Calu3 (cell line): Measurements from ENCODE around the gene QRICH2. TPM values are rescaled to one million over a fixed set of nuclear protein-coding genes. Genes with fewer than 3 reads are reported as not detected.
"Not testable (repeated sequence)": the region's sequence is repeated elsewhere in the genome, so short reads cannot be mapped to it uniquely, and the experiment has no call there.

Experiments
- BruUV-seq: library from RNA; stranded (reverse); fragments of 400-500 nt; replicated peaks from 2 replicates; lab custom pipeline; 2021; lab: Mats Ljungman, UMichigan
- CTCF ChIA-PET: fragments of 300-600 bp; sonication (Branson Sonifier 250); formaldehyde crosslinking; loops from one replicate; lab custom pipeline; 2022; ENCODE audit warnings: antibody characterized with exemption; lab: Charles Lee
- DNase-seq: peaks from one replicate; pipeline ENCODE4 v3.0.0; 2022
- H3K27ac Mint-ChIP-seq: one replicate; pipeline ENCODE4 v1.8.0; 2022; ENCODE audit warnings: mixed read lengths; ENCODE audit not compliant: unreplicated experiment
- H3K27me3 Mint-ChIP-seq: one replicate; pipeline ENCODE4 v1.8.0; 2022; ENCODE audit warnings: mixed read lengths; ENCODE audit not compliant: unreplicated experiment
- H3K36me3 Mint-ChIP-seq: one replicate; pipeline ENCODE4 v1.8.0; 2022; ENCODE audit warnings: mild to moderate bottlenecking, moderate library complexity, mixed read lengths; ENCODE audit not compliant: insufficient read depth, unreplicated experiment
- H3K4me1 Mint-ChIP-seq: one replicate; pipeline ENCODE4 v1.8.0; 2022; ENCODE audit warnings: mild to moderate bottlenecking, low read depth, mixed read lengths; ENCODE audit not compliant: unreplicated experiment
- H3K4me3 Mint-ChIP-seq: one replicate; pipeline ENCODE4 v1.8.0; 2022; ENCODE audit warnings: mild to moderate bottlenecking, low read depth, moderate library complexity, mixed read lengths; ENCODE audit not compliant: unreplicated experiment
- H3K9me3 Mint-ChIP-seq: one replicate; pipeline ENCODE4 v1.8.0; 2022; ENCODE audit warnings: low read depth, mixed read lengths; ENCODE audit not compliant: unreplicated experiment
- intact Hi-C: fragments of 100-400 bp; cut with micrococcal nuclease; formaldehyde crosslinking; loops from one replicate; pipeline ENCODE4 v1.10.0; 2022; ENCODE audit not compliant: unreplicated experiment
- total RNA-seq: library from RNA; stranded (reverse); gene quantifications from 2 replicates; pipeline ENCODE4 v1.2.3, GENCODE V29; 2022
- TF ChIP-seq, protein P1 (sequence below): fragments of 200-600 bp; IDR thresholded peaks from one replicate; pipeline ENCODE4 v1.8.0; 2022; ENCODE audit warnings: antibody characterized with exemption; ENCODE audit not compliant: unreplicated experiment

The QRICH2 gene
- total RNA-seq, 1 experiment from 2014 or later, result 3.0 TPM

DNA sequence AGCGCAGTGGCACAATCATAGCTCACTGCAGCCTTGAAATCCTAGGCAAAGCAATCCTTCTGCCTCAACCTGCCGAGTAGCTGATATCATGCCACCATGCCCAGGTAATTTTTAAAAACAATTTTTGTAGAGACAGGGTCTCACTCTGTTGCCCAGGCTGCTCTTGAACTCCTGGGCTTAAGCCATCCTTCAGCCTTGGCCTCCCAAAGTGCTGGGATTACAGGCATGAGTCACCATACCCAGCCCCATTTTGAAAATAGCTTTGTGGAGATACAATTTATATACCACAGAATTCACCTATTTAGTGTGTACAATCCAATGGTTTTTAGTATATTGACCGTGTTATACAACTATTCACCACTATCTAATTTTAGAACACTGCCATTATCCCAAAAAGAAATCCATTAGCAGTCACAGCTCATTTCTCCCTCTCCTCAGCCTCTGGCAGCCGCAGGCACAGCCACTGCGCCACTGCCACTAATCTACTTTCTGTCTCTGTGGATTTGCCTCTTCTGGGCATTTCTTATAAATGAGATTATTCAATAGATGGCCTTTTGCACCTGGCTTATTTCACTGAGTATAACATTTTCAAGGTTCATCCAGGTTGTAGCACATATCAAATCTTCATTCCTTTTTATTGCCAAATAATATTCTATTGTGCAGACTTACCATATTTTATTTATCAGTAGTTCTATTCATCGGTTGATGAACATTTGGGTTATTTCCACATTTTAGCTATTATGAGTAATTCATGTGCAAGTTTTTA, 74.3 kb downstream of the QRICH2 start:
- no peak for DNase-seq

GRCh38 chr17:76232342-76232741, 75.7 kb downstream of the QRICH2 start:
- TF ChIP-seq, protein P1, sequence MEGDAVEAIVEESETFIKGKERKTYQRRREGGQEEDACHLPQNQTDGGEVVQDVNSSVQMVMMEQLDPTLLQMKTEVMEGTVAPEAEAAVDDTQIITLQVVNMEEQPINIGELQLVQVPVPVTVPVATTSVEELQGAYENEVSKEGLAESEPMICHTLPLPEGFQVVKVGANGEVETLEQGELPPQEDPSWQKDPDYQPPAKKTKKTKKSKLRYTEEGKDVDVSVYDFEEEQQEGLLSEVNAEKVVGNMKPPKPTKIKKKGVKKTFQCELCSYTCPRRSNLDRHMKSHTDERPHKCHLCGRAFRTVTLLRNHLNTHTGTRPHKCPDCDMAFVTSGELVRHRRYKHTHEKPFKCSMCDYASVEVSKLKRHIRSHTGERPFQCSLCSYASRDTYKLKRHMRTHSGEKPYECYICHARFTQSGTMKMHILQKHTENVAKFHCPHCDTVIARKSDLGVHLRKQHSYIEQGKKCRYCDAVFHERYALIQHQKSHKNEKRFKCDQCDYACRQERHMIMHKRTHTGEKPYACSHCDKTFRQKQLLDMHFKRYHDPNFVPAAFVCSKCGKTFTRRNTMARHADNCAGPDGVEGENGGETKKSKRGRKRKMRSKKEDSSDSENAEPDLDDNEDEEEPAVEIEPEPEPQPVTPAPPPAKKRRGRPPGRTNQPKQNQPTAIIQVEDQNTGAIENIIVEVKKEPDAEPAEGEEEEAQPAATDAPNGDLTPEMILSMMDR, result no peak
- no peaks in the 10 kb centered on the region for H3K36me3 Mint-ChIP-seq
- H3K4me3 Mint-ChIP-seq, result no peak overlapping the region
- H3K27ac Mint-ChIP-seq, result no peak overlapping the region
- no peaks in the 10 kb centered on the region for H3K9me3 Mint-ChIP-seq
- intact Hi-C loops, result no loop called here
- BruUV-seq, result no TSS peak
- peaks cover 18% of the 10 kb centered on the region for H3K4me1 Mint-ChIP-seq
- no peak for DNase-seq
- no peaks in the 10 kb centered on the region for H3K27me3 Mint-ChIP-seq
- CTCF ChIA-PET, result no interaction called here

More for the DNA sequence above, 74.3 kb downstream of the QRICH2 start:
- no peaks in the 10 kb centered on the region for H3K27me3 Mint-ChIP-seq
- H3K9me3 Mint-ChIP-seq, result no peaks in the 10 kb centered on the region
- TF ChIP-seq, protein P1, result no peak
- H3K4me3 Mint-ChIP-seq, result no peak overlapping the region
- CTCF ChIA-PET, result interaction anchor here (1.1 kb wide), 1 partner anchor 25 kb away, joined by 4 read pairs; no protein-coding TSS in a partner anchor
- H3K36me3 Mint-ChIP-seq, result no peaks in the 10 kb centered on the region
- no TSS peak for BruUV-seq
- H3K27ac Mint-ChIP-seq, result no peak overlapping the region
- intact Hi-C loops, result no loop called here
- H3K4me1 Mint-ChIP-seq, result peaks cover 14% of the 10 kb centered on the region

DNA sequence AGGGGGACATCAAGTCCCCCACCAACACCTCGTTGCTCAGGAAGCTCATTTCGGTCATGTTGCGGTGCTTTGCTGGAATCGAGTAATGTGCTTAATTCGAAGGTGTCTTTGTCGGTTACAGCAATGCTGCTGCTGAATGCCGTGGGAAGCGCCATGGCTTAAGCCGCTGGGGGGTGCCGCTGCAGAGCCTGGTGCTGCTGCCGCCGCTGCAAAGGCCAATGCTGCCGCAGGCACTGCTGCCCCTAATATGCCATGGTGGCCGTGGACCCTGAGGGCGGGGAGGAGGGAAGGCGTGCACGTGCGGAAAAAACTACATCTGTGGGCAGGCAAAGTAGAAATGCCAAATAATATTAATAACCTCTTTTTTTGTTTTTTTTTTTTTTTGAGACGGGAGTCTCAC, 81.3 kb downstream of the QRICH2 start:
- peaks cover 16% of the 10 kb centered on the region for H3K4me1 Mint-ChIP-seq
- BruUV-seq, H3K9me3 Mint-ChIP-seq, DNase-seq, H3K27ac Mint-ChIP-seq, H3K27me3 Mint-ChIP-seq, intact Hi-C loops, H3K4me3 Mint-ChIP-seq, H3K36me3 Mint-ChIP-seq, CTCF ChIA-PET: not testable (repeated sequence)

- DNase-seq, H3K27me3 Mint-ChIP-seq, intact Hi-C loops, BruUV-seq, H3K36me3 Mint-ChIP-seq, H3K9me3 Mint-ChIP-seq, H3K27ac Mint-ChIP-seq, H3K4me3 Mint-ChIP-seq: not testable (repeated sequence)
- CTCF ChIA-PET, result interaction anchor here (0.7 kb wide), 2 partner anchors 16 to 70 kb away, joined by 4 to 9 read pairs; no protein-coding TSS in a partner anchor
- peaks cover 26% of the 10 kb centered on the region for H3K4me1 Mint-ChIP-seq
These were observed 82.5 kb downstream of the QRICH2 start for GRCh38 chr17:76225373-76226086.

Other genes with a start within 250 kb of the QRICH2 start
- gene SRP68, start 235.8 kb downstream of the QRICH2 start, total RNA-seq, result 80.7 and 84.5 TPM in 2 replicates
- 0.27 and 0.61 TPM in 2 replicates for gene GALR2, start 233.5 kb downstream of the QRICH2 start, total RNA-seq
- 0.17 and 0.34 TPM in 2 replicates for gene ZACN, start 229.1 kb downstream of the QRICH2 start, total RNA-seq
- gene EXOC7, start 204.5 kb downstream of the QRICH2 start, total RNA-seq, result 122 and 137 TPM in 2 replicates
- 0.15 TPM in 1 of 2 replicates, not detected in the other for gene FOXJ1, start 167.0 kb downstream of the QRICH2 start, total RNA-seq
- gene RNF157, start 67.8 kb downstream of the QRICH2 start, total RNA-seq, result 15.3 and 17.6 TPM in 2 replicates
- 74.3 and 87.9 TPM in 2 replicates for gene UBALD2, start 42.9 kb downstream of the QRICH2 start, total RNA-seq
- 41.2 and 42.6 TPM in 2 replicates for gene PRPSAP1, start 45.6 kb upstream of the QRICH2 start, total RNA-seq
- gene SPHK1, start 76.3 kb upstream of the QRICH2 start, total RNA-seq, result 1.5 and 1.7 TPM in 2 replicates
- gene UBE2O, start 144.9 kb upstream of the QRICH2 start, total RNA-seq, result 29.0 and 34.4 TPM in 2 replicates
- gene AANAT, start 159.3 kb upstream of the QRICH2 start, total RNA-seq, result not detected in 2 replicates
- gene RHBDF2, start 193.1 kb upstream of the QRICH2 start, total RNA-seq, result 47.7 and 47.9 TPM in 2 replicates
- not detected in 2 replicates for gene CYGB, start 229.4 kb upstream of the QRICH2 start, total RNA-seq
- not detected in 2 replicates for gene PRCD, start 231.8 kb upstream of the QRICH2 start, total RNA-seq